SH-SY5Y (cell line): Measurements from ENCODE around the gene MS4A8.

Experiments
- GATA2 ChIP-seq: IDR thresholded peaks from 2 replicates; pipeline ENCODE4 v1.6.1; 2011; ENCODE audit warnings: mild to moderate bottlenecking, low read depth, low read length
- GATA3 ChIP-seq: IDR thresholded peaks from 2 replicates; pipeline ENCODE4 v1.6.1; 2011; ENCODE audit warnings: low read depth, mild to moderate bottlenecking, low read length, moderate library complexity

DNA sequence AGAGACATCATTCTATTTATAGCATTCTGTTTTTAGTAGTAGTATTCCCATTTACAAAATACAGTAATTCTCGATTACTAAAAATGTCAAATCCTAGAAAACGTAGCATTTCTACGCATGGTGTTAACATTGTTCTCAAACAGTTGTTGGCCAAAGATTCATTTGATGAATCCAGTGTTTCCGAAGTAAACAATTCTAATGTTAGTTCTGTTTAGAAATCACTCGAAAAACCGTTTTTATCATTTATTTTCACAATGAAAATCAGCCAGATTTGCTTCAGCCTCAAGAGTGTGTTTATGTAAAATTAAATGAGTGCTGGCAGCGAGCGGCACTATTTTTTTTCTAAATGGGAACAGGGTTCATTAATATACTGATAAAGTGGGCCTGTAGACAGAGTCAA is 32.2 kb downstream of the MS4A8 start:
- TF ChIP-seq GATA2 (no peak), GATA3 (no peak)
